VCaP (cell line): ENCODE results near the gene CAVIN4.

Experiments used
- H3K27ac ChIP-seq: fragments of 450-650 bp; 2 replicates; pipeline ENCODE4 v1.5.1; 2017
- CTCF ChIP-seq: fragments of 450-650 bp; conservative IDR thresholded peaks from 2 replicates; pipeline ENCODE4 v1.5.1; 2017; ENCODE audit warnings: mild to moderate bottlenecking, moderate library complexity

CAVIN4 gene

DNA sequence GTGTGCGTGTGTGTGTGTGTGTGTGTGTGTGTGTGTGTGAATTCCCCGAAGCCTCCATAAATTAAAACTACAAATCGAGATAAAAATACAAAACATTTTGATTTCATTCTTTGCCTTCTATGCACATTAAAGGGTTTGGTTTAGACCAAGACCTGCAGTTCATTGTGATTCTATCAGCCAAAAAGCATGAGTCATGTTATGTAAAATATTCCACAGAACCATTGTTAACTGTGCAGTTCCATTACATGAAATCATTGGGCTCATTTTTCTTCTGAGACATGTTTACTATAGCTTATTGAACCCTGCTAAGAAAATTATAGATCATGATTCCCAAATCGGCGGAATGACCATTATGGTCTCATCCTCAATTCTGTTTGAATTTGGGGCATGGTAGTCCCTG, 11.7 kb downstream of the CAVIN4 start:
- no peak overlapping the region for H3K27ac ChIP-seq
- TF ChIP-seq CTCF, result no peak

GRCh38 chr9:100590481-100590880, 12.6 kb downstream of the CAVIN4 start:
- no peak for TF ChIP-seq CTCF
- H3K27ac ChIP-seq, result no peak overlapping the region

DNA sequence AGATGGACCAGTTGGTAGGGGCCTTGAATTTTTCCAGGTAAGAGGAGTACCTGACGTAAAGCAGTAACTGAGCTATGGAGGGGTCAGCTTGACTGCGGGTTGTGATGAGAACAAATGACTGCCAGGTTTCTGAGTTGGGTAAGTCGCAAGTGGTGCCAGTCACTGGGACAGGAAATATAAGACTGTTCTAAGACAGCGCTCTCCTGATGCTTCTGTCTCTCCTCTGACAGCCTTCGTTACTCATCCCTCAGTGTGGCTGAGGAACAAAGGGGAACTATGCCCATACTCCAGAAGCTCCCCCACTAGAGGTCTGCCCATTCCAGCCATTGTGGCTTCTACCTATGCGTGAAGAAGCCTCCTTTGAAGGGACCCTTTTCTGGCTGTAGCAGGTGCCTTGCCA, 13.3 kb downstream of the CAVIN4 start:
- TF ChIP-seq CTCF, result no peak
- H3K27ac ChIP-seq, result no peak overlapping the region

- H3K27ac ChIP-seq, result no peak overlapping the region
- no peak for TF ChIP-seq CTCF
Measured at GRCh38 chr9:100591639-100592412, 13.9 kb downstream of the CAVIN4 start.

- no peak overlapping the region for H3K27ac ChIP-seq
- peak; percentile 93 for TF ChIP-seq CTCF
Measured at GRCh38 chr9:100595391-100596199, 17.7 kb downstream of the CAVIN4 start.

GRCh38 chr9:100597236-100597635, 19.4 kb downstream of the CAVIN4 start:
- no peak for TF ChIP-seq CTCF
- H3K27ac ChIP-seq, result no peak overlapping the region

- no peak for TF ChIP-seq CTCF
- H3K27ac ChIP-seq, result peak overlapping the region; percentile 80
Measured at GRCh38 chr9:100598641-100599145, 20.8 kb downstream of the CAVIN4 start.
